Measurements from ENCODE around the gene SLC35A3. TPM values are rescaled to one million over a fixed set of nuclear protein-coding genes. Genes with fewer than 3 reads are reported as not detected.
A peak's percentile ranks its signal among the peaks of the same experiment; 100 is the strongest.
"Not testable (repeated sequence)": the region's sequence is repeated elsewhere in the genome, so short reads cannot be mapped to it uniquely, and the experiment has no call there.

Gene SLC35A3
- total RNA-seq, 1 donor from 2014 or later: 24.2 TPM

DNA sequence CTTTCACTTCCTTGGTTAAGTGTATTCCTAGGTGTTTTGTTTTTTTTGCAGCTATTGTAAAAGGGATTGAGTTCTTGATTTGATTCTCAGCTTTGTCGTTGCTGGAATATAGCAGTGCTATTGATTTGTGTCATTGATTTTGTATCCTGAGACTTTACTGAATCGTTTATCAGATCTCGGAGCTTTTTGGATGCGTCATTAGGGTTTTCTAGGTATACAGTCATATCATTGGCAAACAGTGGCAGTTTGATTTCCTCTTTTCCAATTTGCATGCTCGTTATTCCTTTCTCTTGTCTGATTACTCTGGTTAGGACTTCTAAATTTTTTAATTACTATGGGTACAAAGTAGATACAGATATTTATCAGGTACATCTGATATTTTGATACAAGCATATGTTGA is 75.4 kb downstream of the SLC35A3 start:
- Mint-ChIP-seq H3K36me3 (peaks cover 31% of the 10 kb centered on the region), H3K27me3 (ENCODE audit: low read depth) (no peaks in the 10 kb centered on the region), H3K4me3 (no peak overlapping the region), H3K9me3 (peaks cover 18% of the 10 kb centered on the region), H3K4me1 (peaks cover 46% of the 10 kb centered on the region), H3K27ac (no peak overlapping the region)
- DNase-seq (ENCODE audit: low spot score in 2 of 2, unreplicated experiment in 2 of 2): no peak
- TF ChIP-seq, protein P1, sequence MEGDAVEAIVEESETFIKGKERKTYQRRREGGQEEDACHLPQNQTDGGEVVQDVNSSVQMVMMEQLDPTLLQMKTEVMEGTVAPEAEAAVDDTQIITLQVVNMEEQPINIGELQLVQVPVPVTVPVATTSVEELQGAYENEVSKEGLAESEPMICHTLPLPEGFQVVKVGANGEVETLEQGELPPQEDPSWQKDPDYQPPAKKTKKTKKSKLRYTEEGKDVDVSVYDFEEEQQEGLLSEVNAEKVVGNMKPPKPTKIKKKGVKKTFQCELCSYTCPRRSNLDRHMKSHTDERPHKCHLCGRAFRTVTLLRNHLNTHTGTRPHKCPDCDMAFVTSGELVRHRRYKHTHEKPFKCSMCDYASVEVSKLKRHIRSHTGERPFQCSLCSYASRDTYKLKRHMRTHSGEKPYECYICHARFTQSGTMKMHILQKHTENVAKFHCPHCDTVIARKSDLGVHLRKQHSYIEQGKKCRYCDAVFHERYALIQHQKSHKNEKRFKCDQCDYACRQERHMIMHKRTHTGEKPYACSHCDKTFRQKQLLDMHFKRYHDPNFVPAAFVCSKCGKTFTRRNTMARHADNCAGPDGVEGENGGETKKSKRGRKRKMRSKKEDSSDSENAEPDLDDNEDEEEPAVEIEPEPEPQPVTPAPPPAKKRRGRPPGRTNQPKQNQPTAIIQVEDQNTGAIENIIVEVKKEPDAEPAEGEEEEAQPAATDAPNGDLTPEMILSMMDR (IDR thresholded peaks at IDR 0.05; ENCODE audit: unreplicated experiment): no peak

- Mint-ChIP-seq H3K4me1 (peaks cover 41% of the 10 kb centered on the region), H3K9me3 (peaks cover 24% of the 10 kb centered on the region), H3K36me3 (peaks cover 37% of the 10 kb centered on the region)
- H3K4me3 Mint-ChIP-seq; H3K27ac Mint-ChIP-seq; DNase-seq (ENCODE audit: low spot score in 2 of 2, unreplicated experiment in 2 of 2); H3K27me3 Mint-ChIP-seq (ENCODE audit: low read depth): not testable (repeated sequence)
These were observed 77.5 kb downstream of the SLC35A3 start for GRCh38 chr1:100047235-100047708.

- H3K4me3 Mint-ChIP-seq: no peak overlapping the region
- TF ChIP-seq, protein P1 (IDR thresholded peaks at IDR 0.05; ENCODE audit: unreplicated experiment): no peak
- peaks cover 9% of the 10 kb centered on the region for H3K9me3 Mint-ChIP-seq
- peaks cover 21% of the 10 kb centered on the region for H3K36me3 Mint-ChIP-seq
- no peaks in the 10 kb centered on the region for H3K27me3 Mint-ChIP-seq (ENCODE audit: low read depth)
- peak overlapping the region; percentile 84 for H3K27ac Mint-ChIP-seq
- H3K4me1 Mint-ChIP-seq: peaks cover 46% of the 10 kb centered on the region
- DNase-seq (ENCODE audit: low spot score in 2 of 2, unreplicated experiment in 2 of 2): no peak
These were observed 80.3 kb downstream of the SLC35A3 start for GRCh38 chr1:100050139-100050538.

- Mint-ChIP-seq H3K4me1 (peaks cover 50% of the 10 kb centered on the region), H3K4me3 (no peak overlapping the region), H3K36me3 (peaks cover 18% of the 10 kb centered on the region), H3K9me3 (peaks cover 6% of the 10 kb centered on the region), H3K27me3 (ENCODE audit: low read depth) (no peaks in the 10 kb centered on the region), H3K27ac (no peak overlapping the region)
- TF ChIP-seq, protein P1 (IDR thresholded peaks at IDR 0.05; ENCODE audit: unreplicated experiment): no peak
- DNase-seq (ENCODE audit: low spot score in 2 of 2, unreplicated experiment in 2 of 2): no peak
These were observed 81.6 kb downstream of the SLC35A3 start for GRCh38 chr1:100051401-100051800.

DNA sequence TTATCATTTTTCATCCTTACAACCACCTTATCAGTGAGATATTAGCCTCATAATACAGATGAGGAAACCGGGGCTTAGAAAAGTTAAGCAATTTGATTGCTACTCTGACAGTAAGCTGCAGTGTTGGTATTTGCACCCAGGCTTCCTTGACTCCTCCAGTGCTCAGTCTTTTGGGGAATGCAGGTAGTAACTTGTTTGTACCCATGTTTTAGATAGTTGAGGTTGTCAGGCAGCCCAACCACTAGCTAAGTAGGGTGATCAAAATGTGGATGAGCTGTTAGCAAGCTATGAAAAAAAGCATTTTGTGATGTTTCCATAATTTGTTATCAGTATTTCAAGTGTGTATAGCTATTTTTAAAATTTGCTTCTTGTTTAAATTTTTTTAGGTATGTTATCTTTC is 82.1 kb downstream of the SLC35A3 start:
- Mint-ChIP-seq H3K27me3 (ENCODE audit: low read depth) (no peaks in the 10 kb centered on the region), H3K4me1 (peaks cover 48% of the 10 kb centered on the region), H3K27ac (no peak overlapping the region), H3K9me3 (peaks cover 6% of the 10 kb centered on the region), H3K36me3 (peaks cover 17% of the 10 kb centered on the region), H3K4me3 (no peak overlapping the region)
- TF ChIP-seq, protein P1 (IDR thresholded peaks at IDR 0.05; ENCODE audit: unreplicated experiment): no peak
- no peak for DNase-seq (ENCODE audit: low spot score in 2 of 2, unreplicated experiment in 2 of 2)

- peak overlapping the region; percentile 64 for H3K27ac Mint-ChIP-seq
- no peaks in the 10 kb centered on the region for H3K27me3 Mint-ChIP-seq (ENCODE audit: low read depth)
- TF ChIP-seq, protein P1 (IDR thresholded peaks at IDR 0.05; ENCODE audit: unreplicated experiment): no peak
- H3K4me3 Mint-ChIP-seq: no peak overlapping the region
- peaks cover 44% of the 10 kb centered on the region for H3K4me1 Mint-ChIP-seq
- peaks cover 6% of the 10 kb centered on the region for H3K9me3 Mint-ChIP-seq
- H3K36me3 Mint-ChIP-seq: peaks cover 18% of the 10 kb centered on the region
- no peak for DNase-seq (ENCODE audit: low spot score in 2 of 2, unreplicated experiment in 2 of 2)
These were observed 83.3 kb downstream of the SLC35A3 start for GRCh38 chr1:100053119-100053518.
